HG03460 (cell line): ENCODE data around the gene SCNN1B.

Source experiments
- ATAC-seq: cut with Tn5 transposase; IDR thresholded peaks from one replicate; pipeline ENCODE4 v1.9.1; 2021; ENCODE audit not compliant: unreplicated experiment

SCNN1B gene

GRCh38 chr16:23320693-23321092, 18.6 kb downstream of the SCNN1B start:
- no peak for ATAC-seq

DNA sequence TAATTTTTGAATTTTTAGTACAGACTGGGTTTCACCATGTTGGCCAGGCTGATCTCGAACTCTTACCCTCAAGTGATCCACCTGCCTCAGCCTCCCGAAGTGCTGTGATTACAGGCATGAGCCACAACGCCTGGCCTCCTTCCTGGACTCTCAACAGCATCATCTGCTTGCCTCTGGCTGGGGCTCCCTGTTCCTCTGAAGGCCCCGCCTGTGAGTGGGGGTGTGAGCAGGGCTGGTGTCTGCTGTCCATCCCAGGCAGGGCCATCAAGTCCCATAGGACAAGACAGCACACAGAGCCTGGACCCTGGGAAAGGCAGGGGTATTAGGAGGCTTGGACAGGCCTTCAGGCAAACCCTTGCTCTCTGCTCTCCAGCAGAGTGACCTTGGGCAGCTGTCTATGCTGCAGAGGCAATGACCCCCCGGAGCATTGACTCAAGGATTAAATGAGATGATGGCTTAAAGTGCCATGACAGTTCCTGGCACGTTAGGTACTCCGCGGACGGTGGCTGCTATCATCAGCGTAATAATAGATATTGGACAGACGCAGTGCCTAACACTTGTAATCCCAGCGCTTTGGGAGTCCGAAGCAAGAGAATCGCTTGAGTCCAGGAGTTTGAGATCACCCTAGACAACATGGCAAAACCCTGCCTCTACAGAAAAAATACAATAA, 19.2 kb downstream of the SCNN1B start:
- ATAC-seq = no peak

DNA sequence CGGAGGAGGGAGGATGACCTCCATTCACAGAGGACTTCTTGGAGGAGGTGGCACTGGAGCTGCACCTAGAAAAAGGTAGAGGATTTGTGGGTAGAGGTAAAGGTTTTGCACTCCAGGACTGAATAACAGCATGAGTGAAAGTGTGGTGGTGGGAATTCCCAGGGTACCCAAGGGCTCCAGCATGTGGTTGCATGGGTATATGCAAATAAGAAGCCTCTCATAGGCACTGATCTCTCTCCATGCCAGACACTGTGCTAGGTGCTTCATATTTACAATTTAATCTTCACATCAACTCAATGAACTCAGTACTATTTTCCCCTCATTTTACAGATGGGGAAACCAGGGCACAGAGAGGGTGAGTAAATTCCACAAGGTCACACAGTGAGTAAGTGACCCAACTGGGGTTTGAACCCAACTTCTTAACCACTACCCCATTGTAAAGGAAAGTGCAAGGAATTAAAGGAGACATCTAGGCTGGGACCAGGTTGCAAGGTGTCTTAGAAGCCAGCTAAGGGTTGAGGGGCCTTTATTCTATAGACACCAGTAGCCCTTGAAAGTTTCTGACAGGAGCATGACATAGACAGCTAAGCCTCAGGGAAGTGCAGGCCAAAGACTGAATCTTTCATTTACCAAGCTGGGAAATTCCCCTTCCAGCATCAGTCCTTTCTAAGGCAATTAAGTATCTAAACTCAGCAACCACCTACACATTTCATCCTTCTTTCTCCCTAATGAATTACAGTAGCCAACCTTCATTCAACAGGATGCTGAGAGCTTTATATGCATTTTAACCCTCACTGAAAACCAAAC, 21.3 kb downstream of the SCNN1B start:
- no peak for ATAC-seq

DNA sequence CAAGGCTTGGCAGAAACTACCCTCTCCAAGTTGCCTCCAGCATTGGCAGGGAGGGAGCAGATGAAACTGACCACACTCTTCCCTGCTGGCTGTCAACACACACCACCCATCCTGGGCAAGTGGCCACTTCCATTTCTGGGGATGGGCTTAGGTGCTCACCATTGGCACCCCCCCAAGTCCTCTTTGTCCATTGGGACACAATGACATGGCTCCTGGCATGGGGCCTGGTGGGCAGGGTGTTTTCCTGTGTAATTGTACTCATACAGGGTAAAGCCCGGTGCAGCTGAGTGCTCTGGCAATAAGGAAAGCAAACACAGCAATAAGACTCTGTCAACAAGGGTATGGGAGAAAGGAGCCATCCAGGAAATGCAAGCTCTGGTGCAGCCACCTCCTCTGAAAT, 22.6 kb downstream of the SCNN1B start:
- no peak for ATAC-seq

DNA sequence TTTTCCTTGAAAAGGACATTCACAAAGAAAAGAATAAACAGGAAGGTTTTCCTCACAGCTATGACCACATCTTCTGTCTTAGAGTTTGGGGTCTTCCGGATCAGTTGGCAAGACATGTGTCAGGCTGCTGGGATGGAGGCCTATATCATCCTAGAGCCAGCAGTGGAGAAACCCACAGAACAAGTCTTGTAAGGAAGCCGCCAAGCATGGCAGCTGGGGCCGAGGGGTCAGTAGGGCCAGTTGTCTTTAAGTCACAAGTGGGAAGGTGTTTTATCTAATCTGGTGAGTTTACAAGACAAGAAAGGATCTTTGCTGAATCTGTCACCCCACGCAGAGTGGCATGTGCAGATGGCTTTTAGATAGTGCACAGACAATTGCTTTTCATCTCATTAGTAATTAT, 25.7 kb downstream of the SCNN1B start:
- ATAC-seq = no peak

- no peak for ATAC-seq
Measured at GRCh38 chr16:23330161-23330560, 28.1 kb downstream of the SCNN1B start.

GRCh38 chr16:23330583-23331249, 28.6 kb downstream of the SCNN1B start:
- no peak for ATAC-seq

DNA sequence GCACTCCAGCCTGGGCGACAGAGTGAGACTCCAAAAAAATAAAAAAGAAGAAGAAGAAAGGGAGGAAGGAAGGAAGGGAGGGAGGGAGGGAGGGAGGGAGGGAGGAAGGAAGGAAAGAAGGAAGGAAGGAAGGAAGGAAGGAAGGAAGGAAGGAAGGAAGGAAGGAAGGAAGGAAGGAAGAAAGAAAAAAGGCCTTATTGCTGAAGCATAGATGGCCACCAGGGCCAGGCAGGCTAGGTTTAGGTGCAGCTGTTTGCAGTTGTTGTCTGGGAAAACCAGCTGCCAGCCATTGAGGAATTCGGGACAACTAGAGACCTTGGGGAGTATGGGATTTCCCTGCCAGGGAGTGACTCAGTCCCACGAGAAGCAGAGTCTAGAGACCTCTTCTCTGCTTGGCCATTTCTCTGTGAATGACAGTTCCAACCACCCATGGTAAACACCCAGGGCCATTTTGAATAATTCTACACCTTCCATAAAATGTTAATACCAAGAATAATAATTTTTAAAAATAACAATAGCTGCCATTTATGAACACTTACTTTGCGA, 31.0 kb downstream of the SCNN1B start:
- no peak for ATAC-seq

- ATAC-seq = no peak
Measured at GRCh38 chr16:23333831-23334456, 31.8 kb downstream of the SCNN1B start.

GRCh38 chr16:23334457-23334853, 32.4 kb downstream of the SCNN1B start:
- no peak for ATAC-seq

DNA sequence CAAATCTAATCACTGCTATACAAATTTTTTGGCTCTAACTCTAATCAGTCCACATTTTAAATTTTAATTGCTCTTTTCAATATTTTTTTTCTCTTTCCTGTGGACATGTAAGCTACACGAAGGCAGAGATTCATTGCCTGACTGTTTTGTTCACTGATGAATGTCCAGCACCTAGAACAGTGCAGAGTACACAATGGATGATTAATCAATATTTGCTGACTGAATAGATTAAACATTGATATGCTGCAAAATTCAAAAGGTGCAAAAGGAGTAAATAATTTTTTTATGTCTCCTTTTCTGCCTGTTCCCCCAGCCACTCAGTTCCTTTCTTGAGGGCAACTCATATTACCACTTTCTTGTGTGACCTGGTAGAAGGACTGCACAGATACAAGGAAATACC, 32.8 kb downstream of the SCNN1B start:
- no peak for ATAC-seq

- no peak for ATAC-seq
Measured at GRCh38 chr16:23337836-23338550, 35.9 kb downstream of the SCNN1B start.

- no peak for ATAC-seq
Measured at GRCh38 chr16:23339787-23340186, 37.7 kb downstream of the SCNN1B start.

GRCh38 chr16:23342083-23342640, 40.1 kb downstream of the SCNN1B start:
- ATAC-seq = no peak

GRCh38 chr16:23343643-23344612, 41.8 kb downstream of the SCNN1B start:
- no peak for ATAC-seq

- ATAC-seq = no peak
Measured at GRCh38 chr16:23345237-23345636, 43.1 kb downstream of the SCNN1B start.

GRCh38 chr16:23348579-23349469, 46.7 kb downstream of the SCNN1B start:
- ATAC-seq = no peak

DNA sequence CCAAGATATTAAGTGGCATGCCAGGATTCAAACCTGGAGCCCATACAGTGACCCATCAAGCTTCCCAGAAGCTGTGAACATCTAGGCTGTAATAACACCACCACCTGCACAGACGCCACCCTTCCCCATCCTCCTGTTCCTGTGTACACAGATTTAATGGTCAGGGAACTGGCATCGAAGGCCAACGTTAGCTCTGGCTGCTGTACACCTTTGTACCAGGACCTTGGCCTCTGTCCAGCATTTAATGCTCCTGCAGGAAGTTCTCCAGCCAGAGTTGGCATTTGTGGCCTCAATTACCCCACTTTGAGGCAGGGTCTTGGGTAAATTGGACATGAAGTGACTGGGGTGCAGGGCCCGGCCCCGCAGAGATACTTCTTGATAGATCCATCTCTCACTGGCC, 49.3 kb downstream of the SCNN1B start:
- ATAC-seq = no peak
